H1 (cell line): ENCODE measurements around the gene ZNF700. TPM values are rescaled to one million over a fixed set of nuclear protein-coding genes. Genes with fewer than 3 reads are reported as not detected.
A peak's percentile ranks its signal among the peaks of the same experiment; 100 is the strongest.

Source experiments
- ASH2L ChIP-seq: fragments of 200-600, 300-600 bp; sonication (generic); IDR thresholded peaks from one replicate; pipeline ENCODE4 v1.7.1; 2017; ENCODE audit warnings: low read length
- BRCA1 ChIP-seq: IDR thresholded peaks from 2 replicates; pipeline ENCODE4 v1.6.1; 2012; ENCODE audit warnings: low read depth, low read length, improper control_type of control experiment
- CHD1 ChIP-seq: IDR thresholded peaks from 2 replicates; pipeline ENCODE4 v1.6.1; 2012; ENCODE audit warnings: low read depth, low read length, improper control_type of control experiment
- CHD2 ChIP-seq: IDR thresholded peaks from 2 replicates; pipeline ENCODE4 v1.6.1; 2012; ENCODE audit warnings: low read length, improper control_type of control experiment
- CREB1 ChIP-seq: IDR thresholded peaks from 2 replicates; pipeline ENCODE4 v1.6.1; 2012; ENCODE audit warnings: inconsistent platforms
- CTBP2 ChIP-seq: IDR thresholded peaks from 2 replicates; pipeline ENCODE4 v1.7.0; 2011; ENCODE audit warnings: borderline replicate concordance, mild to moderate bottlenecking, moderate library complexity, mixed read lengths, low read length; ENCODE audit not compliant: insufficient read depth, insufficient read length
- EGR1 ChIP-seq: IDR thresholded peaks from 2 replicates; pipeline ENCODE4 v1.6.1; 2011; ENCODE audit warnings: low read depth, low read length, borderline replicate concordance
- EP300 ChIP-seq, 2 experiments: IDR thresholded peaks; 1 replicate in 1 of 2; 2 replicates in 1 of 2; pipeline ENCODE4 v1.6.1; 2011 to 2012; ENCODE audit warnings: low read depth in 2 of 2, low read length in 2 of 2, mild to moderate bottlenecking in 2 of 2, borderline replicate concordance in 1 of 2, inconsistent platforms in 1 of 2, moderate library complexity in 1 of 2
- EZH2 ChIP-seq: fragments of 200-600 bp; sonication (generic); IDR thresholded peaks from 2 replicates; pipeline ENCODE4 v1.7.1; 2012; ENCODE audit warnings: low read depth, mild to moderate bottlenecking, moderate library complexity, low read length, inconsistent platforms; ENCODE audit not compliant: severe bottlenecking
- HDAC2 ChIP-seq, 2 experiments: fragments of 300-600 bp in 1 of 2; sonication (generic) in 1 of 2; IDR thresholded peaks; 2 replicates each; pipeline ENCODE4 v1.6.1; 2011 to 2012; ENCODE audit warnings: low read depth in 2 of 2, low read length in 2 of 2, mild to moderate bottlenecking in 2 of 2, moderate library complexity in 2 of 2, borderline replicate concordance in 1 of 2, inconsistent platforms in 1 of 2
- JUN ChIP-seq: IDR thresholded peaks from 2 replicates; pipeline ENCODE4 v1.6.1; 2011; ENCODE audit warnings: low read depth, mild to moderate bottlenecking, improper control_type of control experiment, low read length
- KDM4A ChIP-seq: IDR thresholded peaks from one replicate; pipeline ENCODE4 v1.7.1; 2012; ENCODE audit warnings: low read depth, mild to moderate bottlenecking, moderate library complexity, low read length, inconsistent platforms; ENCODE audit not compliant: severe bottlenecking
- MAFK ChIP-seq: IDR thresholded peaks from 2 replicates; pipeline ENCODE4 v1.6.1; 2012; ENCODE audit warnings: low read depth, mild to moderate bottlenecking, improper control_type of control experiment, low read length
- MAX ChIP-seq: IDR thresholded peaks from 2 replicates; pipeline ENCODE4 v1.6.1; 2012; ENCODE audit warnings: inconsistent platforms
- NANOG ChIP-seq: IDR thresholded peaks from 2 replicates; pipeline ENCODE4 v1.6.1; 2011; ENCODE audit warnings: low read length, low read depth, mild to moderate bottlenecking, inconsistent platforms; ENCODE audit not compliant: insufficient read depth, poor library complexity, severe bottlenecking
- PHF8 ChIP-seq: fragments of 200-600 bp; sonication (generic); conservative IDR thresholded peaks from 2 replicates; pipeline ENCODE4 v1.7.1; 2012; ENCODE audit warnings: low read depth, mild to moderate bottlenecking, inconsistent platforms, low read length, moderate library complexity
- POLR2A ChIP-seq, 2 experiments: IDR thresholded peaks; 1 replicate in 1 of 2; 2 replicates in 1 of 2; pipeline ENCODE4 v1.6.1; 2011; ENCODE audit warnings: low read depth in 2 of 2, low read length in 2 of 2, mild to moderate bottlenecking in 2 of 2; ENCODE audit errors: control extremely low read depth in 1 of 2
- SP2 ChIP-seq: IDR thresholded peaks from 2 replicates; pipeline ENCODE4 v1.6.1; 2012; ENCODE audit warnings: mild to moderate bottlenecking, low read length, inconsistent platforms
- TBP ChIP-seq: IDR thresholded peaks from 2 replicates; pipeline ENCODE4 v1.6.1; 2011; ENCODE audit warnings: low read depth, low read length, improper control_type of control experiment
- USF2 ChIP-seq: IDR thresholded peaks from 2 replicates; pipeline ENCODE4 v1.6.1; 2011; ENCODE audit warnings: low read length, improper control_type of control experiment
- YY1 ChIP-seq: IDR thresholded peaks from 2 replicates; pipeline ENCODE4 v1.6.1; 2011; ENCODE audit warnings: low read depth, mild to moderate bottlenecking, low read length
- polyA plus RNA-seq, 7 experiments: library from polyadenylated mRNA; depleted of rRNA in 3 of 7; stranded (reverse) in 5 of 7; unstranded in 2 of 7; fragments of >200 nt in 5 of 7; fragments of 200-250 nt in 2 of 7; gene quantifications; 1 replicate in 5 of 7; 2 replicates in 1 of 7; 4 replicates in 1 of 7; pipeline versions ENCODE4 v1.2.1 to v1.2.3, GENCODE V29; 2011 to 2013; ENCODE audit warnings: missing spikeins in 2 of 7, mixed read lengths in 2 of 7
- total RNA-seq: library from RNA; stranded (reverse); fragmentation: NEBNext Ultra II Directional; extraction: Animal tissue kit (Norgen Biotek cat#: 25700); gene quantifications from 2 replicates; pipeline ENCODE4 v1.2.1, GENCODE V29; 2021
- TF ChIP-seq, protein P1 (sequence below): IDR thresholded peaks from 2 replicates; pipeline ENCODE4 v1.6.1; 2012; ENCODE audit warnings: inconsistent platforms

ZNF700 gene
- total and polyA plus RNA-seq, 2 of the 8 experiments (the other 6 are each of a cell fraction or from before 2014, with no cell fraction given) = 3.0 to 10.5 TPM

GRCh38 chr19:11964858-11965645, 40.1 kb downstream of the ZNF700 start, which contains the start of gene ZNF763 (continued):
- no peak for TF ChIP-seq MAFK
- TF ChIP-seq CREB1 = no peak
- no peak for TF ChIP-seq EGR1
- TF ChIP-seq EP300 (IDR thresholded peaks at IDR 0.05; ENCODE audit: borderline replicate concordance in 1 of 2, low read depth in 2 of 2, low read length in 2 of 2) = no peak
- TF ChIP-seq CHD1 = 0 out of 2 replicates have a peak, but pooled peaks have one; percentile 42
- TF ChIP-seq ASH2L = peak; percentile 56
- peak; percentile 50; the same call in 1 of the 2 replicates for TF ChIP-seq CHD2
- peak; percentile 71 to 91 for TF ChIP-seq POLR2A (IDR thresholded peaks at IDR 0.05; ENCODE audit: control extremely low read depth in 1 of 2, low read depth in 2 of 2, low read length in 2 of 2)
- TF ChIP-seq, protein P1, sequence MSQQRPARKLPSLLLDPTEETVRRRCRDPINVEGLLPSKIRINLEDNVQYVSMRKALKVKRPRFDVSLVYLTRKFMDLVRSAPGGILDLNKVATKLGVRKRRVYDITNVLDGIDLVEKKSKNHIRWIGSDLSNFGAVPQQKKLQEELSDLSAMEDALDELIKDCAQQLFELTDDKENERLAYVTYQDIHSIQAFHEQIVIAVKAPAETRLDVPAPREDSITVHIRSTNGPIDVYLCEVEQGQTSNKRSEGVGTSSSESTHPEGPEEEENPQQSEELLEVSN = no peak
- TF ChIP-seq USF2 = no peak
- no peak; the same call in 1 of the 2 replicates for TF ChIP-seq MAX
- TF ChIP-seq HDAC2 (IDR thresholded peaks at IDR 0.05; ENCODE audit: borderline replicate concordance in 1 of 2, low read depth in 2 of 2, low read length in 2 of 2) = no peak
- TF ChIP-seq KDM4A = peak; percentile 70
- TF ChIP-seq SP2 = no peak
- no peak for TF ChIP-seq EZH2
- no peak for TF ChIP-seq YY1
- TF ChIP-seq BRCA1 = no peak
- 0 out of 2 replicates have a peak, but pooled peaks have one; percentile 6 for TF ChIP-seq JUN
- no peak for TF ChIP-seq NANOG
- TF ChIP-seq PHF8 = peak; percentile 68
- TF ChIP-seq TBP = peak; percentile 84
- TF ChIP-seq CTBP2 = no peak
